ENCODE data around the gene SIK3.

GRCh38 chr11:116832350-116833290 is 265.6 kb downstream of the SIK3 start:
- TF ChIP-seq, protein P1, sequence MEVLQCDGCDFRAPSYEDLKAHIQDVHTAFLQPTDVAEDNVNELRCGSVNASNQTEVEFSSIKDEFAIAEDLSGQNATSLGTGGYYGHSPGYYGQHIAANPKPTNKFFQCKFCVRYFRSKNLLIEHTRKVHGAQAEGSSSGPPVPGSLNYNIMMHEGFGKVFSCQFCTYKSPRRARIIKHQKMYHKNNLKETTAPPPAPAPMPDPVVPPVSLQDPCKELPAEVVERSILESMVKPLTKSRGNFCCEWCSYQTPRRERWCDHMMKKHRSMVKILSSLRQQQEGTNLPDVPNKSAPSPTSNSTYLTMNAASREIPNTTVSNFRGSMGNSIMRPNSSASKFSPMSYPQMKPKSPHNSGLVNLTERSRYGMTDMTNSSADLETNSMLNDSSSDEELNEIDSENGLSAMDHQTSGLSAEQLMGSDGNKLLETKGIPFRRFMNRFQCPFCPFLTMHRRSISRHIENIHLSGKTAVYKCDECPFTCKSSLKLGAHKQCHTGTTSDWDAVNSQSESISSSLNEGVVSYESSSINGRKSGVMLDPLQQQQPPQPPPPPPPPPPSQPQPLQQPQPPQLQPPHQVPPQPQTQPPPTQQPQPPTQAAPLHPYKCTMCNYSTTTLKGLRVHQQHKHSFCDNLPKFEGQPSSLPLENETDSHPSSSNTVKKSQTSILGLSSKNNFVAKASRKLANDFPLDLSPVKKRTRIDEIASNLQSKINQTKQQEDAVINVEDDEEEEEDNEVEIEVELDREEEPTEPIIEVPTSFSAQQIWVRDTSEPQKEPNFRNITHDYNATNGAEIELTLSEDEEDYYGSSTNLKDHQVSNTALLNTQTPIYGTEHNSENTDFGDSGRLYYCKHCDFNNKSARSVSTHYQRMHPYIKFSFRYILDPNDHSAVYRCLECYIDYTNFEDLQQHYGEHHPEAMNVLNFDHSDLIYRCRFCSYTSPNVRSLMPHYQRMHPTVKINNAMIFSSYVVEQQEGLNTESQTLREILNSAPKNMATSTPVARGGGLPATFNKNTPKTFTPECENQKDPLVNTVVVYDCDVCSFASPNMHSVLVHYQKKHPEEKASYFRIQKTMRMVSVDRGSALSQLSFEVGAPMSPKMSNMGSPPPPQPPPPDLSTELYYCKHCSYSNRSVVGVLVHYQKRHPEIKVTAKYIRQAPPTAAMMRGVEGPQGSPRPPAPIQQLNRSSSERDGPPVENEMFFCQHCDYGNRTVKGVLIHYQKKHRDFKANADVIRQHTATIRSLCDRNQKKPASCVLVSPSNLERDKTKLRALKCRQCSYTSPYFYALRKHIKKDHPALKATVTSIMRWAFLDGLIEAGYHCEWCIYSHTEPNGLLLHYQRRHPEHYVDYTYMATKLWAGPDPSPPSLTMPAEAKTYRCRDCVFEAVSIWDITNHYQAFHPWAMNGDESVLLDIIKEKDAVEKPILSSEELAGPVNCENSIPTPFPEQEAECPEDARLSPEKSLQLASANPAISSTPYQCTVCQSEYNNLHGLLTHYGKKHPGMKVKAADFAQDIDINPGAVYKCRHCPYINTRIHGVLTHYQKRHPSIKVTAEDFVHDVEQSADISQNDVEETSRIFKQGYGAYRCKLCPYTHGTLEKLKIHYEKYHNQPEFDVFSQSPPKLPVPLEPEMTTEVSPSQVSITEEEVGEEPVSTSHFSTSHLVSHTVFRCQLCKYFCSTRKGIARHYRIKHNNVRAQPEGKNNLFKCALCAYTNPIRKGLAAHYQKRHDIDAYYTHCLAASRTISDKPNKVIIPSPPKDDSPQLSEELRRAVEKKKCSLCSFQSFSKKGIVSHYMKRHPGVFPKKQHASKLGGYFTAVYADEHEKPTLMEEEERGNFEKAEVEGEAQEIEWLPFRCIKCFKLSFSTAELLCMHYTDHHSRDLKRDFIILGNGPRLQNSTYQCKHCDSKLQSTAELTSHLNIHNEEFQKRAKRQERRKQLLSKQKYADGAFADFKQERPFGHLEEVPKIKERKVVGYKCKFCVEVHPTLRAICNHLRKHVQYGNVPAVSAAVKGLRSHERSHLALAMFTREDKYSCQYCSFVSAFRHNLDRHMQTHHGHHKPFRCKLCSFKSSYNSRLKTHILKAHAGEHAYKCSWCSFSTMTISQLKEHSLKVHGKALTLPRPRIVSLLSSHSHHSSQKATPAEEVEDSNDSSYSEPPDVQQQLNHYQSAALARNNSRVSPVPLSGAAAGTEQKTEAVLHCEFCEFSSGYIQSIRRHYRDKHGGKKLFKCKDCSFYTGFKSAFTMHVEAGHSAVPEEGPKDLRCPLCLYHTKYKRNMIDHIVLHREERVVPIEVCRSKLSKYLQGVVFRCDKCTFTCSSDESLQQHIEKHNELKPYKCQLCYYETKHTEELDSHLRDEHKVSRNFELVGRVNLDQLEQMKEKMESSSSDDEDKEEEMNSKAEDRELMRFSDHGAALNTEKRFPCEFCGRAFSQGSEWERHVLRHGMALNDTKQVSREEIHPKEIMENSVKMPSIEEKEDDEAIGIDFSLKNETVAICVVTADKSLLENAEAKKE (CRISPR knock-in tag; IDR thresholded peaks at IDR 0.05): no peak
- TF ChIP-seq POLR2AphosphoS5 (IDR thresholded peaks at IDR 0.05; ENCODE audit: low read depth) (no peak), CTCF (conservative IDR thresholded peaks at IDR 0.05; ENCODE audit: low read depth in 2 of 2) (peak in 1 of 2 experiments; percentile 42; a peak in 2 of 4 replicates), EZH2phosphoT487 (IDR thresholded peaks at IDR 0.05; ENCODE audit: unreplicated experiment) (no peak), EZH2 (IDR thresholded peaks at IDR 0.05; ENCODE audit: low read depth, unreplicated experiment) (no peak), JUNB (IDR thresholded peaks at IDR 0.05; ENCODE audit: unreplicated experiment) (no peak), ZNF331 (CRISPR knock-in tag; IDR thresholded peaks at IDR 0.05; ENCODE audit: low read depth) (no peak), NANOG (IDR thresholded peaks at IDR 0.05; ENCODE audit: borderline replicate concordance) (no peak), ETS1 (IDR thresholded peaks at IDR 0.05) (no peak)
- TF ChIP-seq, protein P2, sequence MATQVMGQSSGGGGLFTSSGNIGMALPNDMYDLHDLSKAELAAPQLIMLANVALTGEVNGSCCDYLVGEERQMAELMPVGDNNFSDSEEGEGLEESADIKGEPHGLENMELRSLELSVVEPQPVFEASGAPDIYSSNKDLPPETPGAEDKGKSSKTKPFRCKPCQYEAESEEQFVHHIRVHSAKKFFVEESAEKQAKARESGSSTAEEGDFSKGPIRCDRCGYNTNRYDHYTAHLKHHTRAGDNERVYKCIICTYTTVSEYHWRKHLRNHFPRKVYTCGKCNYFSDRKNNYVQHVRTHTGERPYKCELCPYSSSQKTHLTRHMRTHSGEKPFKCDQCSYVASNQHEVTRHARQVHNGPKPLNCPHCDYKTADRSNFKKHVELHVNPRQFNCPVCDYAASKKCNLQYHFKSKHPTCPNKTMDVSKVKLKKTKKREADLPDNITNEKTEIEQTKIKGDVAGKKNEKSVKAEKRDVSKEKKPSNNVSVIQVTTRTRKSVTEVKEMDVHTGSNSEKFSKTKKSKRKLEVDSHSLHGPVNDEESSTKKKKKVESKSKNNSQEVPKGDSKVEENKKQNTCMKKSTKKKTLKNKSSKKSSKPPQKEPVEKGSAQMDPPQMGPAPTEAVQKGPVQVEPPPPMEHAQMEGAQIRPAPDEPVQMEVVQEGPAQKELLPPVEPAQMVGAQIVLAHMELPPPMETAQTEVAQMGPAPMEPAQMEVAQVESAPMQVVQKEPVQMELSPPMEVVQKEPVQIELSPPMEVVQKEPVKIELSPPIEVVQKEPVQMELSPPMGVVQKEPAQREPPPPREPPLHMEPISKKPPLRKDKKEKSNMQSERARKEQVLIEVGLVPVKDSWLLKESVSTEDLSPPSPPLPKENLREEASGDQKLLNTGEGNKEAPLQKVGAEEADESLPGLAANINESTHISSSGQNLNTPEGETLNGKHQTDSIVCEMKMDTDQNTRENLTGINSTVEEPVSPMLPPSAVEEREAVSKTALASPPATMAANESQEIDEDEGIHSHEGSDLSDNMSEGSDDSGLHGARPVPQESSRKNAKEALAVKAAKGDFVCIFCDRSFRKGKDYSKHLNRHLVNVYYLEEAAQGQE (IDR thresholded peaks at IDR 0.05; ENCODE audit: unreplicated experiment): no peak

All from GM23338 (cell line).